ENCODE data around the gene ALDH3B2.
"Not testable (repeated sequence)": the region's sequence is repeated elsewhere in the genome, so short reads cannot be mapped to it uniquely, and the experiment has no call there.

Gene ALDH3B2

GRCh38 chr11:67642173-67643120 lies 32.0 kb downstream of the ALDH3B2 start:
- DNase-seq (ENCODE audit: low read depth) = no peak

DNA sequence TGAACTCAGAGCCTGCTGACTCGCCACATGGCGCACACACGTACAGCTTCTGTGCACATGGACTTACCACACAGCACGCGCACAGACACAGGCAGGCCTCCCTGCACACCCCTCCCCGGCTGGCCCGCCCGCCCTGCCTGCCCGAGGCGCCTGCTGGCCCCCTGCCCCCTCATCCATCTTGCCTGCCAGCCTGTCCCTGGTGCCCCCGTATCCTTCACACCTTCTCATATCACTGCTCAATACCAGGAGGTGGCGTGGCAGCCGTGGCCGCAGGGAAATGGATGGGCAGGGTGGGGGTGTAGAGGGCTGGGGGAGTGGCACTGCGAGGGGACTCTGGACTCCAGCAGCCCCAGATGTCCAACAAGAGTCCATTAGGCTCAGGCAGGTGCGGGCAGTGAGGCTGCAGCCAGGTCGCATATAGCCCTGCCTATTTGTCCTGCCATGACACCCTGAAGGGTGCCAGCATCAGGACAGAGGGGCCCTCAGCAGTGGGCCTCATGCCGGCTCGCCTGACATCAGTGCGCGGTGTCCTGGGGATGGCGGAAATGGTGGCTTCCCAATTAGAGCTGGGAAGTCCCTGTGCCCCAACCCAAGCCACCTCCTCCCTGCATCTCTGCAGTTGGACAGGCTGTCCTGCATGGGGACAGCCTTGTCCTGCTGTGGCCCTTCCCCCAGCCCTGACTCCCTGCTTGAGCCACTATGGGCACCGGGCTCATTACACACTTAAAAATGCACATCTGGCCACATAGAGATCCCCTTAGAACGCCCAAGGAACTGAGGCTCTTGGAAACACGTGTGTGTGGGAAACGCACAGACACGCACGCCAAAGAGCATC lies 32.9 kb downstream of the ALDH3B2 start:
- no peak for DNase-seq (ENCODE audit: low read depth)

- DNase-seq (ENCODE audit: low read depth) = no peak
Measured at GRCh38 chr11:67640758-67641337, 33.6 kb downstream of the ALDH3B2 start.

GRCh38 chr11:67640021-67640757 lies 34.2 kb downstream of the ALDH3B2 start:
- peak; percentile 29 for DNase-seq (ENCODE audit: low read depth)

GRCh38 chr11:67639438-67639859 lies 35.0 kb downstream of the ALDH3B2 start, which contains the start of gene TBX10:
TSS of gene TBX10 (minus strand) at chr11:67639763. CDS start at chr11:67639472, 291 bp downstream.
- DNase-seq (ENCODE audit: low read depth) = no peak

DNA sequence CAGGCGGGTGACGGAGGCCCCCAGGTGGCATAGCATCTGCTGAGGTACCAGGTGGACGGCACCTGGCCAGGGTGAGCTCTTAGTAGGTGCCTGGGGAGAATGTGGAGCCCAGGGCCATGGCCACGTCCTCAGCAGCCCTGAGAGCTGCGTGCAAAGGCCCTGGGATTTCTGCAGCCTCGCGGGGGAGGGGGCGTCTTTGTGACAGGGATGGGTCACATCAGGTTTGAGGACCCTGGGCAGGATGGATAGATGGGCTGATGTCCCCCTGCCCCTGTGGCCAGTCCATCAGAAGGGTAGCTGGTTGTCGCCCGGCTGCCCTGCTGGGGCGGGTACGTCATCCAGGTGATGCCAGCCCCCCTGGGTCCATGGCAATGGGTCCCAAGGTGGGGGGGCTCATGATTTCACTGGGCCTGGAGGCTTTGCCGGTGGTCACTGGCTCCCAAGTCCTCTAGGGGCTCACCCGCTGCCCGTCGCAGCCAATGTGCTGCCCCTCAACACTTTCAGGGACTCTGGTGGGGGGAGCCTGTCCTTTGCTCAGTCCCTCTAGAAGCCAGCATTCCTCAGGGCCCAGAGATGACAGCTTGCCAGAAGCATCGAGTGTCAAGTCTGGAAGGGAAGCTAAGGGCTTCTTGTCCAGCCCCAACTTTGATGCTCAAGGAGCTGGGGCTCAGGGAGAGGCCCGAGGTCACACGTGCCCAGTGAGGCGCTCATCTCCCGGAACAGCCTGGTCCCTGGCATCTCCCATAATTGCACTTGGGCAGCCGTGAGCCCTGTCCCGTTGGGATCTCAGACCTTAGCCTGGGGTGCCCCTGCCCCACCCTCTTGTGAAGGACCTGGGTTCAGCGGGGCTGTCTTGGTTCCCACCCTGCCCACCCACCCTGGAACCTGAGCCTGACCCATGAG lies 35.6 kb downstream of the ALDH3B2 start:
- DNase-seq (ENCODE audit: low read depth) = no peak

DNA sequence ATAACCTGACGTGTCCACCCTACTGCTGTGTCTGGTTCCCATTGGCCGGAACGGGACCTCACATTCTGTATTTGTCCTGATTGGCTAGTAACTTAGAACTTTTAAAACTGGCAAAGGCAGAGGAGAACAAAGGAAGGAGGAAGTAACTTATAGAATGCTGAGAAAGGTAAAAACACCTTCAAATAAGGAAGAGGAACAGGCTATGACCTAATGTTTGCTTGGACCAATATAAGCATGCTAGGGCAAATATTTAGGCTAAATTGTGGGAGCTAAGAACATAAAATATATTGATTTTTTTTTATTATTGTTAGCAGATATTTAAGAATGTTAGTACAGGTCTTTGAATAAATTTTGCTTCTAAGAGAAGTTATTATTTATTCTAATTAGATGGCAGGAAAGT lies 37.0 kb downstream of the ALDH3B2 start:
- not testable (repeated sequence) for DNase-seq (ENCODE audit: low read depth)

DNA sequence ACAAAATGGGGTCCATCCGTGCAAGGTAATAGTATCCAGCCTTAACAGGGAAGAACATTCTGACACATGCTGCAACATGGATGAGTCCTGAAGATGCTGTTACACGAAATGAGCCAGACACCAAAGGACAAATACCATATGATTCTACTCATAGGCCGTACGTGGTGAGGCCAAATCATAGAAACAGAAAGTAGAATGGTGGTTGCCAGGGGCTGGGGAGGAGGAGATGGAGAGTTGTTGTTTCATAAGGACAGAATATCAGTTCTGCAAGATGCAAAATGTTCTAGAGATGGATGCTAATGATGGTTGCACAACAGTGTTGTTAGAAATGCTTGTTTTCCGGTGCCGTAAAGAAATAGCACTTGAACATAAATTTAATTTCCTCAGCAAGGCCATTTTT lies 37.5 kb downstream of the ALDH3B2 start:
- no peak for DNase-seq (ENCODE audit: low read depth)

- no peak for DNase-seq (ENCODE audit: low read depth)
Measured at GRCh38 chr11:67635231-67635521, 39.2 kb downstream of the ALDH3B2 start.

DNA sequence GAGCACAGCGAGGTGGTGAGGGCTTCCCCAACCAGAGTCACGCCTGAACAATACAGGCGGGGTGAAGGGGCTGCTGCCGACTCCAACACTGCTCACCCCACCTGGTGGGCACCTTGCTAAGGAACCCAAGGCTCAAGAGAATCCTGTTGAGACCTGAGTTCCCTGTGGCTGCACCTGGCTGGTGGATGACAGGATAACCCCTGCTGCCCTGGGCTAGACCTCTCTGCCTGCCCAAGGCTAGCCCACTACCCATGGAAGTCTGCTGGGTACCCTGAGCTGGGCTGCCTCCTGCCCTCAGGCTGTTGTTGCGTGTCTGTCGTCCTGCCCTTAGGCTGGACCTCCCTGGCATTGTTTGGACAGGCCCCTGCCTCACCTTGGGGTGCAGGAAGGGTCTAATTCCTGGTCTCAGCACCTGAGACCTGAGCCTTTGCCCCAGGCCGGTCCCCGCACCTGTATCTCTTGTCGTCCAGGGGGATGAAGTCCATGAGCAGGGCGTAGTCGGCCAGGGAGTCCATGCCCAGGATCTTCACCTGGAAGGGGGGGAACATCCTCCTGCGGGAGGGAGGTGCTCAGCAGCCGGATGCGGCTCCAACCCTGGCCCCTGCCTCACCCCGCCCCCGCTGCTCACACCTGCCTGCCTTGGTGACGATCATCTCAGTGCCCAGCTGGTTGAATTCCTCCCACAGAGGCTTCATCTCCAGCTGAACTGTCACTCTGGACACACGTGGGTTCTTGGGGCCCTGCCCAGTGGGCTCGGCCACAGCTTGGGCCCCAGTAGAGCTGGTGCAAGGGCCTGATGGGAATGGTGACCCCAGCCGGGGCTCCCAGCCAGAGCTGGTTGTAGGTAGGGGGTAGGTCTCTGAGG lies 39.8 kb downstream of the ALDH3B2 start:
- DNase-seq (ENCODE audit: low read depth) = no peak

DNA sequence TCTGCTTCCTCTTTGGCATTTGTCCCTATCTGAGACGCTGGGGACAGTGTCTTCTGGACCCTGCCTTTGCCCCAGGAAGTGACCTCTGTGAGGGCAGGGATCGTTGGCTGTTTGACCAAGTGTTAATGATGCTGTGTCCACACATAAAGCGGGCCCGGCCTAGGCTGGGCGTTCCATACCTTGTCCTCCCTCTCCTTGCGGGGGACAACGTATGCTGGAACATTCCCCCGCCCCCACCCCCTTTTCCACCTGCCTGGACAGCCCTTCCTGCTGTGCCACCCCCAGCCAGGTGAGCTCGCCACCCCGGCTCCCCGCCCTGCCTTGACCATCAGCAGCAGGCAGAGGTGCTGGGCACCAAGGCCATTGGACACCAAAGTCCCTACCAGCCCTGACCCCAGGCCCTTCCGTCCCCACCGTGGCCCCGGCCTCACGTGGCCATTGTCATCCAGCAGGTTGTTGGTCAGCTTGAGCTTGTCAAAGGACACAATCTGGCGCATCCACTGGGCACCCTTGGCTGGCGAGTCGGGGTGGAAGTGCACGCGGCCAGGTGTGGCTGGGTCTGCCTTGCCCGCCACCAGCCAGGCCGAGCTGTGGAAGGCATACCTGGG lies 40.6 kb downstream of the ALDH3B2 start:
- DNase-seq (ENCODE audit: low read depth) = no peak

- no peak for DNase-seq (ENCODE audit: low read depth)
Measured at GRCh38 chr11:67632982-67633755, 41.3 kb downstream of the ALDH3B2 start.

- no peak for DNase-seq (ENCODE audit: low read depth)
Measured at GRCh38 chr11:67632175-67632981, 42.0 kb downstream of the ALDH3B2 start.

DNA sequence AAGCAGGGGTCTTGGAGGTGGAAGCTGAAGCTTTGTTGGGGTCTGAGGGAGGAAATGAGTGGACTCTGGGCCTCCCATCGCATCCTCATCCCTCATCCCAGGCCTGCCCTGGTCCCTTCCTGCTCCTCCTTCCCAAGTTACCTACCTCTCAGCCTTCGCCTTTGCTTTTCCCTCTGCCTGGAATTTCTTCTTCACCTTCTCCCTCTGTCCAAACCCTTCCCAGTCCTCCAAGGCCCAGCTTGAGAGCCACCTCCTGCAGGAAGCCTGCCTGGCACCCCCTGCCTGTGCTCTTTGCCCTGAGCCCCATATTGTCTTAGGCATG lies 42.6 kb downstream of the ALDH3B2 start:
- DNase-seq (ENCODE audit: low read depth) = no peak

DNA sequence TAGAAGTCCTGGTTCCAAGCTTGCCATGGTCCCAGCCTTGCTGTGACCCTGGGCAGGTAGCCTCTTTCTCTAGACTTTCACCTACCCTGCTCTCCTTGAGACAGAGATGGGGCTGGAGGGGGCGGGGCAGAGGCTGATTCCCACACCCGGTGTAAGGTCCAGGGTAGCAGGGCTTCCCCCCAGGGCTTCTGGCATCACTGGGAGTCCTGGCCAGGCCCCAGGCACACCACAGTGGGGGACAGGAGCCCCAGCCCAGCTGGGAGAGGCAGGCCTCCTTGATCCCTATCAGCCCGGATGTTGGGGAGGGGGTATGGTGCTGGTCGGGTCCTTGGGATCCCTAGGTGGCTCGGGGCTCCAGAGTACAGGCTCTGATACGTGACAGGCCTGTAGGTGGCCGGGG lies 43.0 kb downstream of the ALDH3B2 start:
- DNase-seq (ENCODE audit: low read depth) = no peak

GRCh38 chr11:67630943-67631331 lies 43.5 kb downstream of the ALDH3B2 start:
- no peak for DNase-seq (ENCODE audit: low read depth)

GRCh38 chr11:67630228-67630942 lies 44.0 kb downstream of the ALDH3B2 start:
- peak; percentile 88 for DNase-seq (ENCODE audit: low read depth)
